Measurements from ENCODE around the gene AGBL1. TPM values are rescaled to one million over a fixed set of nuclear protein-coding genes. Genes with fewer than 3 reads are reported as not detected.

The AGBL1 gene
- total and polyA plus RNA-seq, 2 experiments from 2014 or later, result 0.03 TPM; not detected in 1

GRCh38 chr15:86570738-86571137 is 491.1 kb downstream of the AGBL1 start (continued):
- no peak for TF ChIP-seq ZNF462 (CRISPR knock-in tag; IDR thresholded peaks at IDR 0.05)
- TF ChIP-seq STAT1 (IDR thresholded peaks at IDR 0.05; ENCODE audit: unreplicated experiment), result no peak
- no peak for TF ChIP-seq POLR2AphosphoS5 (IDR thresholded peaks at IDR 0.05; ENCODE audit: low read depth)
- no peak for TF ChIP-seq JUNB (IDR thresholded peaks at IDR 0.05; ENCODE audit: unreplicated experiment)
- TF ChIP-seq EZH2 (IDR thresholded peaks at IDR 0.05; ENCODE audit: low read depth, unreplicated experiment), result no peak

- peaks cover 10% of the 10 kb centered on the region; the same call in 2 of the 3 replicates for H3K36me3 Mint-ChIP-seq (ENCODE audit: low read depth)
- Histone ChIP-seq H4K20me1 (replicated peaks; ENCODE audit: insufficient read depth) (no peaks in the 10 kb centered on the region), H3F3A (replicated peaks; ENCODE audit: low read depth) (no peaks in the 10 kb centered on the region), H3K27ac (ENCODE audit: low read depth) (no peak overlapping the region), H3K9me2 (ENCODE audit: insufficient read depth) (peaks cover 17% of the 10 kb centered on the region; the same call in 1 of the 2 replicates), H3K4me1 (ENCODE audit: insufficient read depth) (peaks cover 14% of the 10 kb centered on the region), H3K27me3 (ENCODE audit: insufficient read depth) (no peaks in the 10 kb centered on the region), H2AFZ (no peak overlapping the region), H3K36me3 (ENCODE audit: insufficient read depth) (no peaks in the 10 kb centered on the region), H3K79me2 (replicated peaks; ENCODE audit: insufficient read depth) (no peaks in the 10 kb centered on the region), H3K4me2 (no peak overlapping the region), H3K4me3 (no peak overlapping the region)
- H3K4me3 Mint-ChIP-seq, result no peak overlapping the region
- H3K4me1 Mint-ChIP-seq, result peaks cover 26% of the 10 kb centered on the region
- no peak for DNase-seq (ENCODE audit: low spot score)
- no peak for TF ChIP-seq EZH2 (IDR thresholded peaks at IDR 0.05; ENCODE audit: low read depth, unreplicated experiment)
- peaks cover 12% of the 10 kb centered on the region; the same call in 2 of the 3 replicates for H3K9me3 Mint-ChIP-seq
- H3K27ac Mint-ChIP-seq, result no peak overlapping the region
- ATAC-seq, result no peak
- no peaks in the 10 kb centered on the region for H3K27me3 Mint-ChIP-seq (ENCODE audit: insufficient read depth, low read depth, poor library complexity)
Measured at GRCh38 chr15:86571873-86572272, 492.2 kb downstream of the AGBL1 start.

Data from GM23338 (cell line).